Measurements from ENCODE around the gene SYT12.

Gene SYT12

DNA sequence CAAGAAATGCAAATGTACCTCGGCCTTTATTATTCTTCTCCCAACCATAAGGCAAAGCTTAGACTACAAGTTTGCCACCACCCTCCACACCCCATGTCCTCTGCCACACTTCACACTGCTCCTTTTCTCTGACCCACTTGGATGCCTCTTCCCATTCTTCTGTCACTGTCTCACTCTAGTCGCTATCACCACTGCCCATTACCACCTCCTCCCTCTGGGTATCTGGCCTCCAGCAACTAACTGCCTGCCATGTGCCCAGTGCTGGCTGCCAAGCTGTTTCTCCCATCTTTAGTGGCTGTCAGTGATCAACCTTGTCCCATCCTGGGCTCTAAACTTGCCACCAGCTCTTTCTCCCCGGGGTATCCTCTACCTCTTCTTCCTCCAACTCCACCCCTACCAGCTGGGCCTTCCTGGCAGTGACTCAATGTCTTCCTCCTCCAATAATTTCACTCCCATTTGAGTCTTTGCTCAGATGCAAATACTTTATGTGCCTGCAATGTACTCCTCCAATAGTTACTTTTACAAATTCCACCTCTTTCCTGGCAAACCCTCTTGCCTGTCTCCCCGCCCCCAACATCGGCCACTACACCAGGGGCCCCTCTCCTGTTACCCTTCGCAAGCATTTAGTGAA, 76.0 kb downstream of the SYT12 start:
- H3K4me3 Mint-ChIP-seq: no peak overlapping the region
- peaks cover 18% of the 10 kb centered on the region for H3K4me1 Mint-ChIP-seq (ENCODE audit: low read depth)
- H3K27ac Mint-ChIP-seq: no peak overlapping the region
- no peaks in the 10 kb centered on the region for H3K9me3 Mint-ChIP-seq
- no peak for DNase-seq (ENCODE audit: low spot score)
- H3K27me3 Mint-ChIP-seq (ENCODE audit: low read depth): no peaks in the 10 kb centered on the region
- H3K36me3 Mint-ChIP-seq (ENCODE audit: low read depth): no peaks in the 10 kb centered on the region

DNA sequence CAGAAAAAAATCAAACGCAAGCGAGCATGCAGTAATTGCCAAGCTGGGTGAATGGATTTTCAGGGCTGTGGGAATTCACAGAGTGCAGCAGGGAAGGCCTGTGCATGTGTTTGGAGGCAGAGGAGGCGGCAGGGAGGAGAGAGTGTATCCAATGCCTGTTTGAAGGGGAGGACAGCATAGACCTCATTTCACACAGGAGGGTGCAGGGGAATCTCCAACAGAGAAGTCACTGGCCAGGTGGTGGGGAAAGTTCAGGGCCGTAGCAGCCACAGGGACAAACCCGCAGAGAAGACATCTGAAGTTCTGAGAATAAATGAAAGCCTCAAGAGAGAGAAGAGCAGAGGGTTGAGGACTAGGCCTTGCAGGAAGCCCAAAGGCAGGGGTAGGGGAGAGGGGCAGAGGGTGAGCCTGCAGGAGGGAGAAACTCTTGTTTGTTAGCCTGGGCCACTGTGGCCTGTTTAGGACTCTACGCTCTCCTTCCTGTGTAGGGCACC, 76.9 kb downstream of the SYT12 start:
- no peak for DNase-seq (ENCODE audit: low spot score)
- peaks cover 23% of the 10 kb centered on the region for H3K4me1 Mint-ChIP-seq (ENCODE audit: low read depth)
- H3K9me3 Mint-ChIP-seq: no peaks in the 10 kb centered on the region
- peak overlapping the region; percentile 43 for H3K27ac Mint-ChIP-seq
- H3K4me3 Mint-ChIP-seq: no peak overlapping the region
- H3K27me3 Mint-ChIP-seq (ENCODE audit: low read depth): no peaks in the 10 kb centered on the region
- no peaks in the 10 kb centered on the region for H3K36me3 Mint-ChIP-seq (ENCODE audit: low read depth)

All from T-helper 2 cell treated with Interferon-gamma antibody and Interleukin-4, amounts not matched to agents 5 μg/mL and 100 μg/mL, for 36 hours (primary cell).